Measurements from ENCODE around the gene ZNF791. TPM values are rescaled to one million over a fixed set of nuclear protein-coding genes. Genes with fewer than 3 reads are reported as not detected.

Gene ZNF791
- total RNA-seq, 1 experiment from 2014 or later: 22.4 TPM

DNA sequence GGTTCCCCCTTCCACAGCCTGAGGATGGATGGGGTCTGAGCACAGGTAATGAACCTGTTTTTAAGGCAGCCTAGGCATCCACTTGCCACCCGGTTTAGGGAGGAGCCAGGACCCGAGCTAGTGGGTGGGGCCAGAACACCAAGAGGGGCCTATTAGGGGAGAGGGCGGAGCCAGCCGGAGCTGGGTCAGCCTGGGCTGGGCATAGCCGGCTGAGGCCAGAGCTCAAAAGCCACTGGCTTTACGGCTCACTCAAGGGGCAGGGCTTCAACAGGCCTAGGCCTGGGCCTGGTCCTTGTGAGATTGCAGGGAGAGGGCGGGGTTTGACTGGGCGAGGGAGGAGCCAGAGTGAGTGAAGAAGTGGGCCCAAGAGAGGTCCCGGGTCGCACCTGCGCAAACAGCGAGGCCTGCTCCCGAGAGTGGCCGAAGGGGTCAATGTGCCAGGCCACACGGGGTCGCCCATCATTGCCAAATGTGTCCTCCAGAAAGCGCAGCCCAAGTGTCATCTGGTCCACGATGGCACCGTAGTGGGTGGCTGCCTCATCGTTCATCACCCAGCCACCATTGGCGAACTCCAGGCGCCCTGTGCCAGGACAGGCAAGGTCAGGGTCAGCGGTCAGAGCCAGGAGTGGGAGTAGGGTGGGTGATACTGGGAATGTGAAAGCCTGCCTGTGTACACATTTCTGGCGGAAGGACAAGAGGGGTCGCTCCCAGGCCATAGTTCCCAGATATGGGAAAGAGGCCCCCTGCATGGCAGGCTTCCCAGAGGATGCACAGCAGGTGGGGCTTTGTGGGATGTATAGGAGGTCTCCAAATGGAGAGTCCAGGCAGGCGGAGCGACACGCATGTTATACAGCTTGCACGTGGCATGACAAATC lies 53.9 kb downstream of the ZNF791 start:
- Histone ChIP-seq H3K79me2 (ENCODE audit: low read depth) (peaks cover 25% of the 10 kb centered on the region), H3K36me3 (ENCODE audit: low read depth) (0 out of 2 replicates have a peak, but pooled peaks cover 4% of the 10 kb centered on the region), H3K27ac (no peak overlapping the region), H3K9me3 (ENCODE audit: insufficient read depth, low read depth) (no peaks in the 10 kb centered on the region), H2AFZ (no peak overlapping the region), H3K4me3 (no peak overlapping the region), H3F3A (ENCODE audit: insufficient read depth, low read depth) (peaks cover 14% of the 10 kb centered on the region; the same call in 1 of the 2 replicates), H3K4me2 (no peak overlapping the region), H3K4me1 (replicated peaks; ENCODE audit: insufficient read depth) (peaks cover 21% of the 10 kb centered on the region), H3K9me2 (ENCODE audit: insufficient read depth) (no peaks in the 10 kb centered on the region), H3K27me3 (ENCODE audit: insufficient read depth, low read depth) (no peaks in the 10 kb centered on the region), H4K20me1 (ENCODE audit: insufficient read depth) (no peaks in the 10 kb centered on the region)
- no peak for DNase-seq
- ChIA-PET POLR2A (ENCODE audit: unreplicated experiment) (no interaction called here), CTCF (no interaction called here)
- TF ChIP-seq EZH2 (IDR thresholded peaks at IDR 0.05; ENCODE audit: low read depth): no peak
- TF ChIP-seq, protein P1, sequence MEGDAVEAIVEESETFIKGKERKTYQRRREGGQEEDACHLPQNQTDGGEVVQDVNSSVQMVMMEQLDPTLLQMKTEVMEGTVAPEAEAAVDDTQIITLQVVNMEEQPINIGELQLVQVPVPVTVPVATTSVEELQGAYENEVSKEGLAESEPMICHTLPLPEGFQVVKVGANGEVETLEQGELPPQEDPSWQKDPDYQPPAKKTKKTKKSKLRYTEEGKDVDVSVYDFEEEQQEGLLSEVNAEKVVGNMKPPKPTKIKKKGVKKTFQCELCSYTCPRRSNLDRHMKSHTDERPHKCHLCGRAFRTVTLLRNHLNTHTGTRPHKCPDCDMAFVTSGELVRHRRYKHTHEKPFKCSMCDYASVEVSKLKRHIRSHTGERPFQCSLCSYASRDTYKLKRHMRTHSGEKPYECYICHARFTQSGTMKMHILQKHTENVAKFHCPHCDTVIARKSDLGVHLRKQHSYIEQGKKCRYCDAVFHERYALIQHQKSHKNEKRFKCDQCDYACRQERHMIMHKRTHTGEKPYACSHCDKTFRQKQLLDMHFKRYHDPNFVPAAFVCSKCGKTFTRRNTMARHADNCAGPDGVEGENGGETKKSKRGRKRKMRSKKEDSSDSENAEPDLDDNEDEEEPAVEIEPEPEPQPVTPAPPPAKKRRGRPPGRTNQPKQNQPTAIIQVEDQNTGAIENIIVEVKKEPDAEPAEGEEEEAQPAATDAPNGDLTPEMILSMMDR (conservative IDR thresholded peaks at IDR 0.05): no peak
- no TSS peak for BruUV-seq (replicated peaks)
- intact Hi-C loops (cut with micrococcal nuclease; ENCODE audit: unreplicated experiment): loop anchor here (5.0 to 10.0 kb wide), 2 partner anchors 610 to 742 kb away; partner anchors contain the start of gene ZNF878

GRCh38 chr19:12665281-12665573 lies 54.5 kb downstream of the ZNF791 start:
- no peaks in the 10 kb centered on the region for H3K9me2 ChIP-seq (ENCODE audit: insufficient read depth)
- DNase-seq: no peak
- no TSS peak for BruUV-seq (replicated peaks)
- no peak overlapping the region for H2AFZ ChIP-seq
- intact Hi-C loops (cut with micrococcal nuclease; ENCODE audit: unreplicated experiment): loop anchor here (5.0 to 10.0 kb wide), 2 partner anchors 610 to 743 kb away; partner anchors contain the start of gene ZNF878
- H3K27me3 ChIP-seq (ENCODE audit: insufficient read depth, low read depth): no peaks in the 10 kb centered on the region
- peaks cover 30% of the 10 kb centered on the region for H3K79me2 ChIP-seq (ENCODE audit: low read depth)
- H3K9me3 ChIP-seq (ENCODE audit: insufficient read depth, low read depth): no peaks in the 10 kb centered on the region
- no peak overlapping the region for H3K27ac ChIP-seq
- CTCF ChIA-PET: no interaction called here
- H3K4me3 ChIP-seq: no peak overlapping the region
- H4K20me1 ChIP-seq (ENCODE audit: insufficient read depth): no peaks in the 10 kb centered on the region
- TF ChIP-seq, protein P1 (conservative IDR thresholded peaks at IDR 0.05): no peak
- no peak for TF ChIP-seq EZH2 (IDR thresholded peaks at IDR 0.05; ENCODE audit: low read depth)
- peaks cover 17% of the 10 kb centered on the region; the same call in 1 of the 2 replicates for H3F3A ChIP-seq (ENCODE audit: insufficient read depth, low read depth)
- peaks cover 21% of the 10 kb centered on the region for H3K4me1 ChIP-seq (replicated peaks; ENCODE audit: insufficient read depth)
- H3K36me3 ChIP-seq (ENCODE audit: low read depth): 0 out of 2 replicates have a peak, but pooled peaks cover 4% of the 10 kb centered on the region
- H3K4me2 ChIP-seq: peak overlapping the region; percentile 81; the same call in 1 of the 2 replicates
- POLR2A ChIA-PET (ENCODE audit: unreplicated experiment): no interaction called here

DNA sequence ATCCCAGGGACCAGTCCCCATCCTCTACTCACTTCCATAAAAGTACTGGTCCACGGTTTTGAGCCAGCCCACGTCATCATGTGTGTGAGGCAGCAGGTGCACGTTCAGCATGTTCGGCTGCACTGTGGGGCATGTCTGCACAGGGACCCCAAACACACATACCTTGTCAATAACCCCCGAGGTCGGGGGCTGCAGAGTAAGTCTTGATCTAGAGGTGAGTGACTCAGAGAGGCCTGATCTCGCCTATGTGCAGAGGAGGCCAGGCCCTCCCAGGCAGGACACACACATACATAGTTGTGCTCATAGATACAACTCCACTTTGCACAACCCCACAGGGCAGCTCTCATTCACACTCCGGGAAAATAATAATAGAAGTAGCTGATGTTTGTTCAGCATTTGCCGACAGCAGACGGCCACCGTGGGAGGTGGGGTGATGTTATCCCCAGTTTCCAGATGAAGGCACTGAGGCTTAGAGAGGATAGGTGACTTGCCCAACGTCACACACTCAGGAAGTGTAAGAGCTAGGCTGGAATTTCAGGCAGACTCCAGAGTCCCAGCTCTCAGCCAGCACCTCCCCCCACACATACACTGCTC lies 55.0 kb downstream of the ZNF791 start:
- Histone ChIP-seq H3K4me1 (replicated peaks; ENCODE audit: insufficient read depth) (peaks cover 26% of the 10 kb centered on the region), H3K9me3 (ENCODE audit: insufficient read depth, low read depth) (no peaks in the 10 kb centered on the region), H3K4me2 (peak overlapping the region; percentile 81), H3K36me3 (ENCODE audit: low read depth) (0 out of 2 replicates have a peak, but pooled peaks cover 4% of the 10 kb centered on the region), H3K9me2 (ENCODE audit: insufficient read depth) (no peaks in the 10 kb centered on the region), H2AFZ (peak overlapping the region; percentile 98), H3K4me3 (peak overlapping the region; percentile 98), H3K79me2 (ENCODE audit: low read depth) (peaks cover 36% of the 10 kb centered on the region), H4K20me1 (ENCODE audit: insufficient read depth) (no peaks in the 10 kb centered on the region), H3K27ac (no peak overlapping the region), H3F3A (ENCODE audit: insufficient read depth, low read depth) (peaks cover 19% of the 10 kb centered on the region; the same call in 1 of the 2 replicates), H3K27me3 (ENCODE audit: insufficient read depth, low read depth) (no peaks in the 10 kb centered on the region)
- TF ChIP-seq, protein P1 (conservative IDR thresholded peaks at IDR 0.05): no peak
- TF ChIP-seq EZH2 (IDR thresholded peaks at IDR 0.05; ENCODE audit: low read depth): no peak
- no TSS peak for BruUV-seq (replicated peaks)
- intact Hi-C loops (cut with micrococcal nuclease; ENCODE audit: unreplicated experiment): loop anchor here (5.0 to 10.0 kb wide), 2 partner anchors 611 to 743 kb away; partner anchors contain the start of gene ZNF878
- no peak for DNase-seq
- ChIA-PET POLR2A (ENCODE audit: unreplicated experiment) (interaction anchor here (0.6 kb wide), 1 partner anchor 163 kb away, joined by 3 read pairs; no protein-coding TSS in a partner anchor), CTCF (interaction anchor here (0.6 kb wide), 2 partner anchors 507 to 677 kb away, joined by 3 to 4 read pairs; no protein-coding TSS in a partner anchor)

Measured in PC-9 (cell line).